ENCODE measurements around the gene BOK. TPM values are rescaled to one million over a fixed set of nuclear protein-coding genes. Genes with fewer than 3 reads are reported as not detected.

Gene BOK
- total RNA-seq, 2 donors from 2014 or later, result 11.2 to 25.7 TPM

GRCh38 chr2:241603686-241604085 lies 45.1 kb downstream of the BOK start:
- Histone ChIP-seq H3K9me3 (no peaks in the 10 kb centered on the region), H3K27me3 (no peaks in the 10 kb centered on the region), H3K36me3 (peaks cover 54% of the 10 kb centered on the region), H3K27ac (no peak overlapping the region), H3K4me3 (no peak overlapping the region), H3K4me1 (no peaks in the 10 kb centered on the region)
- DNase-seq (ENCODE audit: low spot score), result no peak
- TF ChIP-seq CTCF (IDR thresholded peaks at IDR 0.05), result no peak

GRCh38 chr2:241606186-241606585 lies 47.6 kb downstream of the BOK start:
- H3K4me3 ChIP-seq, result no peak overlapping the region
- no peak overlapping the region for H3K27ac ChIP-seq
- no peaks in the 10 kb centered on the region for H3K27me3 ChIP-seq
- no peak for TF ChIP-seq CTCF (IDR thresholded peaks at IDR 0.05)
- H3K4me1 ChIP-seq, result peaks cover 0 to 15% of the 10 kb centered on the region in 2 donors
- H3K36me3 ChIP-seq, result peaks cover 35% of the 10 kb centered on the region
- no peak for DNase-seq (ENCODE audit: low spot score)
- no peaks in the 10 kb centered on the region for H3K9me3 ChIP-seq

GRCh38 chr2:241607162-241607885 lies 48.8 kb downstream of the BOK start:
- TF ChIP-seq CTCF (IDR thresholded peaks at IDR 0.05), result no peak
- Histone ChIP-seq H3K9me3 (no peaks in the 10 kb centered on the region), H3K36me3 (peaks cover 24% of the 10 kb centered on the region), H3K27me3 (no peaks in the 10 kb centered on the region), H3K27ac (no peak overlapping the region), H3K4me1 (peaks cover 0 to 17% of the 10 kb centered on the region in 2 donors), H3K4me3 (no peak overlapping the region)
- no peak for DNase-seq (ENCODE audit: low spot score)

- Histone ChIP-seq H3K27me3 (no peaks in the 10 kb centered on the region), H3K27ac (no peak overlapping the region), H3K36me3 (peaks cover 17% of the 10 kb centered on the region), H3K4me1 (peaks cover 0 to 21% of the 10 kb centered on the region in 2 donors), H3K4me3 (no peak overlapping the region), H3K9me3 (no peaks in the 10 kb centered on the region)
- no peak for TF ChIP-seq CTCF (IDR thresholded peaks at IDR 0.05)
- DNase-seq (ENCODE audit: low spot score), result no peak
Measured at GRCh38 chr2:241608881-241609280, 50.3 kb downstream of the BOK start.

GRCh38 chr2:241609859-241610793 lies 51.6 kb downstream of the BOK start:
- peak; percentile 79 for DNase-seq (ENCODE audit: low spot score)
- Histone ChIP-seq H3K4me3 (peak overlapping the region; percentile 48 to 63), H3K27me3 (no peaks in the 10 kb centered on the region), H3K9me3 (no peaks in the 10 kb centered on the region), H3K4me1 (peaks cover 0 to 21% of the 10 kb centered on the region in 2 donors), H3K36me3 (peaks cover 11% of the 10 kb centered on the region), H3K27ac (peak overlapping the region; percentile 78 to 81)
- TF ChIP-seq CTCF (IDR thresholded peaks at IDR 0.05), result peak; percentile 57 to 83

All from right atrium auricular region (tissue), 2 donors.